SH-SY5Y (cell line): Measurements from ENCODE around the gene DIPK1B.

ENCODE experiments used
- GATA2 ChIP-seq: IDR thresholded peaks from 2 replicates; pipeline ENCODE4 v1.6.1; 2011; ENCODE audit warnings: mild to moderate bottlenecking, low read depth, low read length
- GATA3 ChIP-seq: IDR thresholded peaks from 2 replicates; pipeline ENCODE4 v1.6.1; 2011; ENCODE audit warnings: low read depth, mild to moderate bottlenecking, low read length, moderate library complexity

Gene DIPK1B

GRCh38 chr9:136712690-136713544 lies 545 bp downstream of the DIPK1B start:
- TF ChIP-seq GATA3 (no peak), GATA2 (no peak)

GRCh38 chr9:136713550-136713949 lies 1.2 kb downstream of the DIPK1B start:
- TF ChIP-seq GATA3 = no peak
- TF ChIP-seq GATA2 = no peak

- no peak for TF ChIP-seq GATA2
- TF ChIP-seq GATA3 = no peak
These were observed 1.9 kb downstream of the DIPK1B start for GRCh38 chr9:136714096-136714892.

DNA sequence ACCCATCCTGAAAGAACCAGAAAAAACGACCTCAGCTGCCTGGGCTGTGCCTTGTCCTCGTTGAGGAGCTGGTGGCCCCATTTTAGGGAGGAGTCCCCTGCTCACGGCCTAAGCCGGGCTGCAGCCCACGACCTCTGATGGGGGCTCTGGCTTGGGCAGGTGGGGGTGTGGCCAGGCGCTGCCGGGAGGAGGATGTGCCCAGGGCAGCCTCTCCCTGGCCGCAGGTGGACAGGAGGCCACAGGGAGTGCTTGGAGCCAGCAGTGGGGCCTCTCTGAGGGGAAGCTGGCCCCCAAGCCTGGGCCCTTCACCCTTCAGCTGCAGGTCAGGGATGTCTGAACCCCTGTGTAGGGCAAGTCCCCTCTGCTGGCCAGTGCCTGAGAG lies 2.5 kb downstream of the DIPK1B start:
- no peak for TF ChIP-seq GATA2
- TF ChIP-seq GATA3 = no peak

- TF ChIP-seq GATA2 = no peak
- no peak for TF ChIP-seq GATA3
These were observed 5.0 kb downstream of the DIPK1B start for GRCh38 chr9:136717399-136717798.

DNA sequence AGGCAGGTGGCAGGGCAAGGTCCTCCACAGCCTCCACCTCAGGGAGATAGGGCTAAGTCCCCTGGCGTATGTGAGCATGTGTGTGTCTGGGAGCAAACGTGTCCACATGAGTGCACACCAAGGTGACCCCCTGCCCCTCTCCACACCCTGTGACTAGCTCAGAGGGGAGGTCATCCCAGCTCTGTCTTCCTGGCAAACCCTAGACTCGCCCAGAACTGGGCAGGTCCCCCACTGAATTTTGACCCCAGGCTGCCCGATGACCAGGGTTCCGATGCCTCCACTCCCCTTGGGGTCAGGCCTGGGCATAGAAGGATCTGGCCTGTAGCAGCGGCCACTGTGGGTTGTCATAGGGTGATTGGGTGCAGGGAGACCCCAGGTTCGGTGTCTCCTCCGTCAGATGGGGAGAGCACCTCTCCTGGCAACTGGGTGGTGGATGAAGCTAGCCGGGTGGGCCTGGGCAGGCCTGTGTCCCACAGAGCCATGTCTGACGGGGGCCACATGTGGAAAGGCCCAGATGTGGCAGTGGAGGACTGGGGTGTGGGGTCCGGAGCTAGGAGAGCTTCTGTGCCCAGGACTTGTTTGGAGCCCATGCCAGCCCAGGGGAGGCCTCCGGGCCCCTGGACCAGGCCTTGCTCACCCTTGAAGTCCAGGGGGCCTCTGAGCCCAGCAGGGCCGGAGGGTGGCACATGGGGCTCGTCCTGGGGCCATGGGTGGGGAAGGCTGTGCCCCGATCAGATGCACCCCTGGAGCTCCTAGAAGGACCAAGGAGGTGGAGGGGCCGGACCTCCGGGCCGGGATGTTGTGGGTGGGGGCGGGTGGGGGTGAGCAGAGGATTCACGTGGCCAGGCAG lies 6.2 kb downstream of the DIPK1B start:
- no peak for TF ChIP-seq GATA3
- no peak for TF ChIP-seq GATA2

- TF ChIP-seq GATA3 (no peak), GATA2 (no peak)
These were observed 7.0 kb downstream of the DIPK1B start for GRCh38 chr9:136719195-136719880.

DNA sequence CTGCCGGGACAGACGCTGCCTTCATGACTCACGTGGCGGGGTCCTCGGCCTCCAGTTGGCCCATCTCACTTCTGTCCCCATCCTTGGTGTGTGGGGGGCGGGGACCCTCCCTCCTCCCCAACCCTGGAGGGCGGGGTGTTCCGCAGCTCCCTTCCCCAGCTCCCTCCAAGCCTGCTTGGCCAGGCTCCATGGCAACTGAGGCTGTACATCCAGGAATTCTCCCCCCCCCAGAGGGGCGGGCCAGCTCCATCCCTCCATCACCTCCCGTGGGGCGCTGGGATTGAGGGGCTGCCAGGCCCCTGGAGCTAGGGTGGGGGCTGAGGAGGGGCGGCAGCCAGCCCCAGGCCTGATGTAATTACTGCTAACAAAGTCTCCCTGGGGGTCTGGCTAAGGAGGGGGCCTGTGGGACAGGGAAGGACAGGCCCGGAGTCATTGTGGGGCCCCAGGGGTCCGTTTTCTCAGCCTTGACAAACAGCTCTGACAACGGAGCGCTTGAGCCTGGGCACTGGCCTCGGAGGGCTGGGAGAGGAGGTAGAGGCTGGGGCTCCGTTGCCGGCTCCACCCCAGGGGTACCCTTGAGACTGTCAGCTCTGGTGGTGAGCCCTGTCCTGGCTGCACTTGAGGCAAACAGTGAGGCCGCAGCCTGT lies 8.0 kb downstream of the DIPK1B start:
- no peak for TF ChIP-seq GATA2
- no peak for TF ChIP-seq GATA3

DNA sequence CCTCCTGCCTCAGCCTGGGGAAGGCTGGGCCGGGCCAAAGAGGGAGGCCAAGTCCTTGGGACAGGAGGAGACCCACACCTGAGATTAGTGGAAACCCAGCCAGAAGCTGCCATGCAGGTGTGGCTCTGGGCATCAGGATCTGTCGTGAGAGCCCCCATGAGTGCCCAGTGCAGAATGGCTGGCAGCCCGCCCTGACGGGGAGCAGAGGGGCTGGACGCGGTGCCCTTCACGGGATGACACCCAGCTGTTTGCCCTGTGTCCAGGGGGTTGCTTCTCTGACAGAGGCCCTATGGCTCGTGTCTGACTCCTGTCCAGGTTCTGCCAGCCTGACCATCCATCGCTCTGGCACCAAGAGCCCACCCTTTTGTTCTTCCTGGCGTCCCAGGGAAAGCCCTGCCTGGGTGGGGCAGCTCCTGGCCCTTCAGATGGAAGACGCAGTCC lies 8.5 kb downstream of the DIPK1B start:
- TF ChIP-seq GATA2 = no peak
- TF ChIP-seq GATA3 = no peak

DNA sequence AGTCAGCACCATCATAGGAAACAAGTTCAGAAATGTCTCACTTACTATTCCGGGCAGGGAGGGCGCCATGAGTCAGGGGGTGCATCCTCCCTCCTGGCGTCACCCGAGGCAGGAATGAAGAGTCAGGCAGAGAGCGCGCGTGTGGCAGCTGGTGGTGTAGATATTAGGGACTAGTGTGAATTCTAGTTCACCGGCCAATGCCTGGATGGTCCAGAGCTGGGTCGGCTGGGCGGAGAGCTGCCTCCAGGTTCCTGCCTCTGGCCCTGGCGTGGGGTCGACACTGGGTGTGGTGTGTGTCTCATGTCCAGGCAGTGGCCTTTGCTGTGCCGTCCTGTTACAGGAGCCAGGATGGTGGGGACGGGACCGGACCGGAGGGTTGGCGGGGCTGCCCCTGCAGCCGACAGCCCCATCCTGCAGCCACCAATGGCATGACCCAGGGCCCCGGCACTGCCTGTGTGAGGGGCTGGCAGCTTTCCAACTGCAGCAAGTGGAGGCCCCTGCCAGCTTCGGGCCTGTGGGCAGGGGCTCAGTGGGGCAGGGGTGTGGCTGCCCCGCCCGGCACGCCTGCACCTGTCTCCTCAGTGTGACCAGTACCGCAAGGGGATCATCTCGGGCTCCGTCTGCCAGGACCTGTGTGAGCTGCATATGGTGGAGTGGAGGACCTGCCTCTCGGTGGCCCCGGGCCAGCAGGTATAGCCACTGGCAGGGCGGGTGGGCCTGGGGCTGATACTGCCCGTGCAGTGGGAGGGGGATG lies 9.1 kb downstream of the DIPK1B start:
- no peak for TF ChIP-seq GATA3
- TF ChIP-seq GATA2 = no peak

DNA sequence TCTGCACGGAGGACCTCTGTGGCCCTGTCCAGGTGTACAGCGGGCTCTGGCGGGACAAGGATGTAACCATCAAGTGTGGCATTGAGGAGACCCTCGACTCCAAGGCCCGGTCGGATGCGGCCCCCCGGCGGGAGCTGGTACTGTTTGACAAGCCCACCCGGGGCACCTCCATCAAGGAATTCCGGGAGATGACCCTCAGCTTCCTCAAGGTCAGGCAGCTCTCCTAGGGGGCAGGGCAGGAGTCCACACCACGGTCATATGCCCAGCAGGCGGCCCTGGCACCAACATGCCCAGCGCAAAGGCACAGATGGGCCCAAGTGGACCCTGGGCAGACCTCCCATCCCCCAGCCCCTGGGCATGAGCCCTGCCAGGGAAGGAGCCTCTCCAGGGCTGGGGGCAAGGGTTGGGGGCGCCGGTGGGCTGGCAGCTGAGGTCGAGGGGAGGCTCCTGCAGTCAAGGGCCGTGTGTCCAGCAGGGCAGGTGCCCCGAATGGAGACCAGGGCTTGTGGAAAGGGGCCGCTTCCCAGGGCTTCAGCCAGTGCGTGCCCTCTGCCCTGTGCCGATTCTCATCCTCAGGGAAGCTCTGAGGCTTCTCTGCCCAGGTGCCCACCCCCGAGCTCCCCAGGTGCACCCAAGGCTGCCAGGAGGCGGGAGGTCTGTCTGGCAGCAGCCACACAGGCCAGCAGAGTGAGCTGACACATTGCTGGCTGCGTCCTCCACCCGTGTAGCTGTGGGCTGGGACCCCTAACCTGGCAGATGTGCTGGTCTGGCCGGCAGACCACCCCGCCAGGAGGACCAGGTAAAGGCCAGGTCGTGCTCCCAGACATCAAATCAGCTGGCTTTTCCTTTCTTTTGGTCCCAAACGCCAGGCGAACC lies 10.0 kb downstream of the DIPK1B start:
- no peak for TF ChIP-seq GATA2

DNA sequence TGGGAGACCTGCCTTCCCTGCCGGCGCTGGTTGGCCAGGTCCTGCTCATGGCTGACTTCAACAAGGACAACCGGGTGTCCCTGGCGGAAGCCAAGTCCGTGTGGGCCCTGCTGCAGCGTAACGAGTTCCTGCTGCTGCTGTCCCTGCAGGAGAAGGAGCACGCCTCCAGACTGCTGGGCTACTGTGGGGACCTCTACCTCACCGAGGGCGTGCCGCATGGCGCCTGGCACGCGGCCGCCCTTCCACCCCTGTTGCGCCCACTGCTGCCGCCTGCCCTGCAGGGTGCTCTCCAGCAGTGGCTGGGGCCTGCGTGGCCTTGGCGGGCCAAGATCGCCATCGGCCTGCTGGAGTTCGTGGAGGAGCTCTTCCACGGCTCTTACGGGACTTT lies 10.6 kb downstream of the DIPK1B start:
- TF ChIP-seq GATA2 = no peak
- TF ChIP-seq GATA3 = no peak
